MM.1S (cell line): Measurements from ENCODE around the gene SPOCK3.

ENCODE experiments used
- CTCF ChIP-seq: fragments of 300-600 bp; sonication (generic); IDR thresholded peaks from 2 replicates; pipeline ENCODE4 v1.5.1; 2016; ENCODE audit warnings: antibody characterized with exemption, low read length, mixed read lengths
- EZH2 ChIP-seq: fragments of 300-600 bp; sonication (generic); optimal IDR thresholded peaks from 2 replicates; pipeline ENCODE3; 2017; ENCODE audit warnings: low read depth, mild to moderate bottlenecking, antibody characterized with exemption, low read length, mixed read lengths

GRCh38 chr4:167109859-167110258 is 124.4 kb downstream of the SPOCK3 start:
- TF ChIP-seq EZH2 (no peak), CTCF (no peak)
